OCI-LY3 (cell line): ENCODE measurements around the gene TSPAN9.

Source experiments
- CTCF ChIP-seq: fragments of 200-600, 300-600 bp; sonication (generic); IDR thresholded peaks from 2 replicates; pipeline ENCODE4 v1.5.1; 2014; ENCODE audit warnings: antibody characterized with exemption, low read length, low read depth
- EZH2phosphoT487 ChIP-seq: fragments of 200-600 bp; shearing (Covaris generic); IDR thresholded peaks from 2 replicates; pipeline ENCODE4 v1.6.1; 2018; ENCODE audit warnings: antibody characterized with exemption, mixed run types, low read depth

GRCh38 chr12:3273409-3273853, 196.3 kb downstream of the TSPAN9 start:
- TF ChIP-seq CTCF (no peak), EZH2phosphoT487 (no peak)
